Glutamatergic neuron (in vitro differentiated cells): Measurements from ENCODE around the gene MBNL1. TPM values are rescaled to one million over a fixed set of nuclear protein-coding genes. Genes with fewer than 3 reads are reported as not detected.

ENCODE experiments used
- DNase-seq: peaks from one replicate; pipeline ENCODE4 v3.0.0; 2022
- H3K27ac Mint-ChIP-seq: one replicate; pipeline ENCODE4 v1.8.0; 2020; ENCODE audit warnings: mild to moderate bottlenecking, mixed read lengths, inconsistent platforms; ENCODE audit not compliant: unreplicated experiment
- H3K27me3 Mint-ChIP-seq: one replicate; pipeline ENCODE4 v1.8.0; 2020; ENCODE audit warnings: mild to moderate bottlenecking, moderate library complexity, mixed read lengths, inconsistent platforms; ENCODE audit not compliant: unreplicated experiment
- H3K36me3 Mint-ChIP-seq: one replicate; pipeline ENCODE4 v1.8.0; 2020; ENCODE audit warnings: mild to moderate bottlenecking, mixed read lengths, inconsistent platforms; ENCODE audit not compliant: unreplicated experiment
- H3K4me1 Mint-ChIP-seq: one replicate; pipeline ENCODE4 v1.8.0; 2020; ENCODE audit warnings: mild to moderate bottlenecking, low read depth, mixed read lengths, inconsistent platforms; ENCODE audit not compliant: unreplicated experiment
- H3K4me3 Mint-ChIP-seq: one replicate; pipeline ENCODE4 v1.8.0; 2020; ENCODE audit warnings: mild to moderate bottlenecking, mixed read lengths, inconsistent platforms; ENCODE audit not compliant: unreplicated experiment
- H3K9me3 Mint-ChIP-seq: one replicate; pipeline ENCODE4 v1.8.0; 2020; ENCODE audit warnings: mild to moderate bottlenecking, moderate library complexity, mixed read lengths, inconsistent platforms; ENCODE audit not compliant: unreplicated experiment
- total RNA-seq: library from RNA; stranded (reverse); fragmentation: NEBNext Ultra II Directional; extraction: Animal tissue kit (Norgen Biotek cat#: 25700); gene quantifications from one replicate; pipeline ENCODE4 v1.2.1, GENCODE V29; 2021; ENCODE audit not compliant: unreplicated experiment
- TF ChIP-seq, protein P1 (sequence below): fragments of 200-600 bp; sonication (generic); IDR thresholded peaks from one replicate; pipeline ENCODE4 v1.5.0; 2021; ENCODE audit not compliant: partially characterized antibody, unreplicated experiment

MBNL1 gene
- total RNA-seq, 1 donor from 2014 or later = 36.6 TPM

DNA sequence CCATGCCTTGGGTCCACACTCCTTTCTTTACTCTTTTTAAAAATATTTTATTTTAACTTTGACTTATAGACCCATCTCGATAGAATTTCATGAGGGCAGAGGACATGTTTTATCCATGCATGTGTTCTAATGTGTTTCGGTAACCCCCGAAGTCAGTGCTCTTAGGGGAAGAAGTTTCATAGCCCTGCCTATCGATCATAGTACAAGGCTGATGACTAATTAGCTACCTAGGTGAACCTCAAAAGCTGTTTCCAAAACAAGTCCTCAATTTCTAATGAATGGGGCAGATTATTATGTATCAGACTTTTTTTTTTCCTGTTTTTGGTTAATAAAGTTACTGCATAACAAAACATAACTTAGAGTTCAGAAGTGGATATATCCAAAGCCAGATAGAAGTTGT lies 82.0 kb downstream of the MBNL1 start:
- TF ChIP-seq, protein P1, sequence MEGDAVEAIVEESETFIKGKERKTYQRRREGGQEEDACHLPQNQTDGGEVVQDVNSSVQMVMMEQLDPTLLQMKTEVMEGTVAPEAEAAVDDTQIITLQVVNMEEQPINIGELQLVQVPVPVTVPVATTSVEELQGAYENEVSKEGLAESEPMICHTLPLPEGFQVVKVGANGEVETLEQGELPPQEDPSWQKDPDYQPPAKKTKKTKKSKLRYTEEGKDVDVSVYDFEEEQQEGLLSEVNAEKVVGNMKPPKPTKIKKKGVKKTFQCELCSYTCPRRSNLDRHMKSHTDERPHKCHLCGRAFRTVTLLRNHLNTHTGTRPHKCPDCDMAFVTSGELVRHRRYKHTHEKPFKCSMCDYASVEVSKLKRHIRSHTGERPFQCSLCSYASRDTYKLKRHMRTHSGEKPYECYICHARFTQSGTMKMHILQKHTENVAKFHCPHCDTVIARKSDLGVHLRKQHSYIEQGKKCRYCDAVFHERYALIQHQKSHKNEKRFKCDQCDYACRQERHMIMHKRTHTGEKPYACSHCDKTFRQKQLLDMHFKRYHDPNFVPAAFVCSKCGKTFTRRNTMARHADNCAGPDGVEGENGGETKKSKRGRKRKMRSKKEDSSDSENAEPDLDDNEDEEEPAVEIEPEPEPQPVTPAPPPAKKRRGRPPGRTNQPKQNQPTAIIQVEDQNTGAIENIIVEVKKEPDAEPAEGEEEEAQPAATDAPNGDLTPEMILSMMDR = no peak
- Mint-ChIP-seq H3K4me1 (peaks cover 9% of the 10 kb centered on the region), H3K9me3 (no peaks in the 10 kb centered on the region), H3K36me3 (no peaks in the 10 kb centered on the region), H3K27me3 (no peaks in the 10 kb centered on the region), H3K4me3 (no peak overlapping the region), H3K27ac (no peak overlapping the region)
- no peak for DNase-seq

DNA sequence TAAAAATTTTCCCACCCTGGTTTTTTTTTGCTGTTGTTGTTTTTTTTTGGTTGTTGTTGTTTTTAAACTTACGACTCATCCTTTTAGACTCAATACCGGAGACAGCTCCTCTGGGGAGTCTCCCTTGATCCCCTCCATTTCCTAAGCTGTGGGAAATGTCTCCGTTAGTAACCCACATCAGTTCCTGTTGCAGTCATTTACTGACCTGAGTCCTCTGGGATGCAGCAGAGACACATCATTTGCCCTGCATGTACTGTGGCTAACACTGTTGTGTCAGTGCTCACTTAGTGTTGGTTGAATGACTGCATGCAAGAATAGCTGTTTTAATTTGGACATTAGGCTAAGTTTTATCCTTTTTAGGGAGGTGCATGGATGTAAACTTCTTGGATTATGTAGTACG lies 83.8 kb downstream of the MBNL1 start:
- Mint-ChIP-seq H3K27me3 (no peaks in the 10 kb centered on the region), H3K4me1 (peaks cover 9% of the 10 kb centered on the region), H3K9me3 (no peaks in the 10 kb centered on the region), H3K36me3 (no peaks in the 10 kb centered on the region), H3K4me3 (peak overlapping the region; percentile 3), H3K27ac (no peak overlapping the region)
- DNase-seq = no peak
- TF ChIP-seq, protein P1 = no peak

DNA sequence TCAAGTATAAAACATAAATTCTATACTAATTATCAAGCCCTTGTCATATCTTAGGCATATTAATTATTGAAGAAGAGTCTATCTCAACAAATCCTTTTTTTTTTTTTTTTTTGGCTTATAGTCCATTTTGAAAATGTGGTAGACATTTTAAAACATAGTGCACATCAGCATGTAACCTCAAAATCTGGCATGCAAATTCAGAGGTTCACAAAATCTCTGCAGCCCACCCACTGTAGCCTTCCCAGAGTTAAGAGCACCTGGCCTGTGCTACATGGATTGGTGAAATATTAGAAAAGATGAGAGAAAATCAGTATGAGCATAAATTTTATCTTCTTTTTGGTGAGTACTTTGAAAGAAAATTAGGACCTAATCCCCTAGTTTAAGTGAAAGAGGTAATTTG lies 84.8 kb downstream of the MBNL1 start:
- Mint-ChIP-seq H3K36me3 (no peaks in the 10 kb centered on the region), H3K27ac (no peak overlapping the region), H3K4me3 (no peak overlapping the region), H3K4me1 (peaks cover 9% of the 10 kb centered on the region), H3K27me3 (no peaks in the 10 kb centered on the region), H3K9me3 (no peaks in the 10 kb centered on the region)
- no peak for DNase-seq
- TF ChIP-seq, protein P1 = no peak

DNA sequence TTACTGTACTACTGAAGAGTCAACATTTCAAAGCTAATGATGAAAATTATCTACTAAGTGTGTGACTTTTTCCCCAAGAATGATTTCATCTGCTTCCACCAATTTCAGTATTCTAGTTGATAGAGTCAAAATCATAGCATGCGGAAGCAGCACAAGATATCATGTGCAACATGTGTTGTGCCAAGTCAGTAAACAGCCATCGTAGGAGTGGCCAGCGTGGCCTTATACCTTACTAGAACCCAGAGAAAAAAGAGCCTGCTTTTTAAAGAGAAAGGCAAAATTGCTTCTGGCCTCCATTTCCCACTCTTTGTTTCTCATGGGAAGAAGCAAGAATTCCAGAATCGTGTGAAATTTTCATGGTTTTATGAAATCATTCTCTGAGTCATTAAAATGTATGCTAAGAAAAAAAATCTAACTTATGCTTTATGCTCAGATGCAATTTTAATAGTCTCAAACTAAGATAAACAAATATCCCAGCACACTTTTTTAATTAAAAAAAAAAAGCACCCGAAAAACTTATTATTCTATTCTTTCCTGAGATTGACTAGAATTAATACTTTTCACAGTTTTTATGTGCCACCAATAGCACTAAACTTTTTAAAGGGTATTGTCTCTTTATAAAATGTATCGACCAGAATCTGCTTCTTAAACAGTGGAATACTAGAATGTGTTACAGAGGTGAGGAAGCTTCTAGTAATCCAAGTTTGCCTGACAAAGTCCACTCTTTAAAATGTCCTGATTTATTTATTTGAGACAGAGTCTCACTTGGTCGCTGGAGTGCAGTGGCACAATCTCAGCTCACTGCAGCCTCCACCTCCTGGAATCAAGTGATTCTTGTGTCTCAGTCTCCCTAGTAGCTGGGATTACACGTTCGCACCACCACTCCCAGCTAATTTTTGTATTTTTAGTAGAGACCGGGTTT lies 87.3 kb downstream of the MBNL1 start:
- Mint-ChIP-seq H3K27me3 (no peaks in the 10 kb centered on the region), H3K36me3 (no peaks in the 10 kb centered on the region), H3K4me3 (no peak overlapping the region), H3K4me1 (peaks cover 9% of the 10 kb centered on the region), H3K27ac (no peak overlapping the region), H3K9me3 (no peaks in the 10 kb centered on the region)
- TF ChIP-seq, protein P1 = no peak
- DNase-seq = no peak

DNA sequence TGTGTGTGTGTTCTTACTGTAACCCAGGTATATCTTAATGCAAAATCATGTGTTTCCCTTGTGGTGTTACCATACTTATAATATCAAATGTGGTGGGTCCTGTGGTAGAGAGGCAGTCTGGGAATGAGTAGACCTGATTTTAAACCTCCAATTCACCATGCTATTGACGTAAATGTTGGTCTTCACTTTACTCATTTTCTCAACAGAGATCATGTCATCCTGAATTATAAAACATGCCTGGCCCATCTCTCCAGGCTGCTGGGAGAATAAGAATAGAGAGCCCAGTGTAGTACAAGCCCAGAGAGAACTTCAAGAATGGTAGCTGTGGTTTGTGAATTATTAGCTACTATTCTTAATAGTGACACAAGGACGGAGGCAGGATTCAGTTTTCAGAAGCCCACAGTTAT lies 88.1 kb downstream of the MBNL1 start:
- Mint-ChIP-seq H3K27ac (no peak overlapping the region), H3K9me3 (no peaks in the 10 kb centered on the region), H3K4me3 (no peak overlapping the region), H3K4me1 (peaks cover 9% of the 10 kb centered on the region), H3K36me3 (no peaks in the 10 kb centered on the region), H3K27me3 (no peaks in the 10 kb centered on the region)
- TF ChIP-seq, protein P1 = no peak
- no peak for DNase-seq
